Fibroblast of skin of back (primary cell): ENCODE data around the gene SAA1.
A peak's percentile ranks its signal among the peaks of the same experiment; 100 is the strongest.
"Not testable (repeated sequence)": the region's sequence is repeated elsewhere in the genome, so short reads cannot be mapped to it uniquely, and the experiment has no call there.

Experiments used
- DNase-seq: peaks from one replicate; pipeline ENCODE4 v3.0.0-alpha.2; 2013

SAA1 gene

GRCh38 chr11:18261721-18262120 is 4.3 kb upstream of the SAA1 start:
- DNase-seq, result no peak

DNA sequence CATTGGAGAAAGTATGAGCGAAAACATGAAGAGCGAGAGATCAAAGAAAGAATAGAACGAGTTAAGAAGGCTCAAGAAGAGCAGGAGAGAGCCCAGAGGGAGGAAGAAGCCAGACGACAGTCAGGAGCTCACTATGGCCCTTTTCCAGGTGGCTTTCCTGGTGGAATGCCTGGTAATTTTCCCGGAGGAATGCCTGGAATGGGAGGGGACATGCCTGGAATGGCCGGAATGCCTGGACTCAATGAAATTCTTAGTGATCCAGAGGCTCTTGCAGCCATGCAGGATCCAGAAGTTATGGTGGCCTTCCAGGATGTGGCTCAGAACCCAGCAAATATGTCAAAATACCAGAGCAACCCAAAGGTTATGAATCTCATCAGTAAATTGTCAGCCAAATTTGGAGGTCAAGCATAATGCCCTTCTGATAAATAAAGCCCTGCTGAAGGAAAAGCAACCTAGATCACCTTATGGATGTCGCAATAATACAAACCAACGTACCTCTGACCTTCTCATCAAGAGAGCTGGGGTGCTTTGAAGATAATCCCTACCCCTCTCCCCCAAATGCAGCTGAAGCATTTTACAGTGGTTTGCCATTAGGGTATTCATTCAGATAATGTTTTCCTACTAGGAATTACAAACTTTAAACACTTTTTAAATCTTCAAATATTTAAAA is 3.2 kb upstream of the SAA1 start:
- peak; percentile 33 for DNase-seq

DNA sequence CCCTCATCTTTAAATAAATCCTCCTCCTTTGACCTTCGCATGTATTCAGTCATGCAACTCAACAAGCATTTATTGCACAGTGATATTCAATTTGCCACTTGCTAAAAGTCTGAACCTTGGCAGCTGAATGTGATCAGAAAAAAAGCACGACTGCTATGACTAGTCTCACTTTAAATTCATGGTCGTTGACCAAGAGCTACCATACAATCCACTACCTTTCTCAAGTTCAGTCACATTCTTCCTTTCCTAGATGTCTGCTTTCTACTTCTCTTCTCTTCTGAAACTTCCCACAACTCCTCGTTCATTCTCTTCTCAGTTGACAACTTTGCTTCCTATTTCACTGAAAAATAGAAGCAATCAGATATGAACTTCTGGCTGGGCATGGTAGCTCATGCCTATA is 2.0 kb upstream of the SAA1 start:
- DNase-seq, result no peak

GRCh38 chr11:18264677-18265555 is 1.1 kb upstream of the SAA1 start:
- DNase-seq, result no peak

GRCh38 chr11:18267335-18268133 is 1.5 kb downstream of the SAA1 start:
- DNase-seq, result not testable (repeated sequence)

- DNase-seq, result not testable (repeated sequence)
These were observed 3.2 kb downstream of the SAA1 start for GRCh38 chr11:18269252-18269651.

- no peak for DNase-seq
These were observed 4.0 kb downstream of the SAA1 start for GRCh38 chr11:18270102-18270501.

GRCh38 chr11:18271206-18271605 is 5.1 kb downstream of the SAA1 start:
- no peak for DNase-seq

DNA sequence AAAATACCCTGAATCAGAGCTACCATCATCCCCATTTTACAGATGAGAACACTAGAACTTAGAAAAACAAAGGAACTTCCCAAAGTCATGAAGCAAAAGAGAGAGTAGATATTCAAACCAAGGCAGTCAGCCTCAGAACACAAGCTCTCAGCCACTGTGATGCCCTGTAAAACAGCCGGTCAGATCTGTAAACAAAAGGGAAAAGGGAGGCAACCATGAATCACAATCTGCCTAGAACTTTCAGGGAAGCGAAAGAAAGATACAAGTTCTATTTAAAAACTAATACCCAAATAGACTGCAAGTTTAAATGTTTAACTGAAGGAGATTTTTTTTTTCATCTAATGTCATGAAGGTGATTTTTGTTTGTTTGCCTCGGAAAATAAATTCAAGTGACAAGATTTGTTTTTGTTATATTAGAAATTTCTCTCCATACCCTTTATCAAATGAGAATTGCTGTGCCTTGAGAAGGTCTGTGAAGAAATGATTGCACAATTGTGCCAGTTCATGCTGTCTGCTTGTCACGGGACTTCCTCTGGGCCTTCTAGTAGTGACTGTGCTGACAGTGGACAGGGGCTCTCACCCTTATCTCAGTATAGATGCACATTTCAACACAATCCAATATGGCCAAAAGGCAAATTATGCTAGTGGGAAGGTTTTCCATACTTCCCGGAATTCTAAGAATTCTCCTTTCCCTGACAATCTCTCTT is 11.7 kb downstream of the SAA1 start:
- DNase-seq, result no peak

DNA sequence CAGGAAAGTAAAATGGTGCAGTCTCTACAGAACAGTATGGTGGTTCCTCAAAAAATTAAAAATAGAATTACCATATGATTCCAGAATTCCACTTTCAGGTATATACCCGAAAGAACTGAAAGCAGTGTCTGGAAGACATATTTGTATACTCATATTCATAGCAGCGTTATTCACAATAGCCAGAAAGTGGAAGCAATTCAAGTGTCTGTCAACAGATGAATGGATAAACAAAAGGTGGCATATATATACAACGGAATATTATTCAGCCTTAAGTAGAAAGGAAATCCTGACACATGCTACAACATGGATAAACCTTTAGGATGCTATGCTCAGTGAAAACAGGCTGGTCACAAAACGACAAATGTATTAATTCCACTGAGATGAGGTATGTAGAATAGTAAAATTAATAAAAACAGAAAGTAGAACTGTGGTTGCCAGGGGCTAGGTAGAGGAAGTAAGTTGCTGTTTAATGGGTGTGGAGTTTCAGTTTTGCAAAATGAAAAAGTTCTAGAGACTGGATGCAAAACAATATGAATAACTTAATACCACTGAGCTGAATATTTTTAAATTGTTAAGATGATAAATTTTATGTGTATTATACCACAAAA is 14.5 kb downstream of the SAA1 start:
- no peak for DNase-seq

- no peak for DNase-seq
These were observed 16.6 kb downstream of the SAA1 start for GRCh38 chr11:18282626-18283025.

DNA sequence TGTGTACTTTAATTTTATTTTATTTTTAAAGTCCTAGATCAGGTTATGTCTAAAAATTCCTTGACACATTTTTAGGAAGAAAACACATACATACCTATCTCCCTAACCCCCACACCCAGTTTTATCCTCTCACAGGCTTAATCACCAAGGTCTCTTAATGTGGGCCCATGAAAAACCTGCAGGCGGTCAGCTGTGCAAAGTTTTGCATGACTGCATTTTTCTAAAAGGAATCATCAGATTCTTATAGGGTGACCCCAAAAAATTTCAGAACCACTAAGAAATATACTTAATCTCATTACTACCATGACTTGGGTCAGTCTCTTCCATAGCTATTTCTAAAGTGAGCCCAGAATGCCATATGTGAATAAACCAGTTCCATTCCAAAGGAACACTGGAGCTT is 19.8 kb downstream of the SAA1 start:
- DNase-seq, result no peak

GRCh38 chr11:18288911-18289310 is 22.8 kb downstream of the SAA1 start:
- no peak for DNase-seq

- DNase-seq, result no peak
These were observed 28.8 kb downstream of the SAA1 start for GRCh38 chr11:18294862-18295261.

DNA sequence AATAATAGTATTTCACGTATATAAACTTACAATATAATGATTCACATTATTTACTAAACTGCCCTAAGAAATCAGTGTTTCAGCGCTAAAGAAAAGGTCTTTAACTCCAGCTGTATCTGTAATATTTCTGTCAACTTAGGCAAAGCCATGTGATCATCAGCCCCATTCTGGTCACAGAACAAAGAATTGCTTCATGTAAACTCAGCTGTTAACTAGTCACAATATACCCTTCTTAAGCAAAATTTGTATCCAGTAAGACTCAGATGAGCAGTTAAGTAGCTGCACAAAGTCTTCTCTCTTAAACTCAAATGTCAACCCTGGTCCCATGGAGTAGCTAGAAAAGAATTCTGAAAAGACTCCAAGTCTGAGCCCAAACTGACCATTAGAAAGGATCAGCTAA is 29.3 kb downstream of the SAA1 start:
- DNase-seq, result no peak

DNA sequence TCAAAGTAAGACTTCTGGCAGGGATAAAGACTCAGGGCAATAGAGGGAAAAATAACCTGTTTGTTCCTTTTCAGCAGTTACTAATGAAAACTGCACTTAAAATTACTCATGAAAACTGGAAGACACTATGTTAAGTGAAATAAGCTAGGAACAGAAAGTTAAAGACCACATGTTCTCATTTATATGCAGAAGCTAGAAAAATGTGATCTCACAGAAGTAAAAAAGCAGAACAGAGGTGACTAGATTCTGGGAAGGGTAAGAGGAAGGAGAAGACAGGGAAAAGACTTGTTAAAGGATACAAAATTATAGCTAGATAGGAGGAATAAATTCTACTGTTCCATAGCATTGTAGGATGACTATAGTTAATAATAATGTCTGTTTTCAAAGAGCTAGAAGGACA is 33.7 kb downstream of the SAA1 start:
- DNase-seq, result no peak

GRCh38 chr11:18304745-18305144 is 38.7 kb downstream of the SAA1 start:
- DNase-seq, result no peak

DNA sequence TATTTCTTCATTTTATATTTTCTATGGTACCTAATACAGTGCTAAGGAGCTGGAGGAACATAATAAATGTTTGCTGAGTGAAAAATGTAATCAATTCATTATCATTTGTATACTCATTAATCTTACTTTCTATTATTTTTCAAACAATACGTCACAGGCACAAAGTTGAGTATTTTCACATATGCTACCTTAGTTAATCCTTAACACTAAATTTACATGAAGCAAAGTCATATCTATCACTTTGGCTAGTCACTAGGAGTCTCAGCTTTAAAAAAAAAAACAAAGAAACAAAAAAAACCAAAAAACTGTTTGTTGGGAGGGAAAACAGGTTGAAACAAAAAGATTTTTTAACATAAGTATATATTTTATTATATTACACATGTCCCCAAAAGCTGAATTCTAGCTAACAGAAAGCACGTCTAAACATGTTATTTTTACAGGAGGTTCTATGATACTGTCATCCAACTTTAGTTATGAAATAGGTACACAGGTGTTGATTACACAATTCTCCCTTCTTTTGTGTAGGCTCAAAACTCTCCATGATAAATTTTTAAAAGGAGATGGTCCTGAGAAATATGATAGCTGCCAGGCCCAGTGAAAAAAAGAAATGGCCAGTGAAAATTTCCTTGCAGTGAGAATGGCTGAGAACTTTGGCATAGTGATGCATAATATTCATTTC is 41.5 kb downstream of the SAA1 start:
- no peak for DNase-seq

DNA sequence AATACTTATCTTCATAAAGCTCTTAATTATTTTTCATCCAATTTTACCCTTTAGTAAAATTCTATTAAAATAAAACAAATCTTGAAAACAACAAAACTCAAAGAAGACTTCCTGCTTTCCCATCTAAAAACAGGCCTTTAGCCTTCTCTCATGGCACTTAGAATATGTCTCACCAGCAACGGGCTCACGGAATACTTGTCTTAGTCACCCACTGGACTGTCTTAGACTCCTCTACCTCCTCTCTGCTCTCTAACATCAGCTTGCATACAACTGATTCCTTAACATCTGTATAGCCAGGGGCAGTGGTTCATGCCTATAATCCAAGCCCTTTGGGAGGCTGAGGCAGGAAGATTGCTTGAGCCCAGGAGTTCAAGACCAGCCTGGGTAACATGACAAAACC is 42.2 kb downstream of the SAA1 start:
- no peak for DNase-seq

DNA sequence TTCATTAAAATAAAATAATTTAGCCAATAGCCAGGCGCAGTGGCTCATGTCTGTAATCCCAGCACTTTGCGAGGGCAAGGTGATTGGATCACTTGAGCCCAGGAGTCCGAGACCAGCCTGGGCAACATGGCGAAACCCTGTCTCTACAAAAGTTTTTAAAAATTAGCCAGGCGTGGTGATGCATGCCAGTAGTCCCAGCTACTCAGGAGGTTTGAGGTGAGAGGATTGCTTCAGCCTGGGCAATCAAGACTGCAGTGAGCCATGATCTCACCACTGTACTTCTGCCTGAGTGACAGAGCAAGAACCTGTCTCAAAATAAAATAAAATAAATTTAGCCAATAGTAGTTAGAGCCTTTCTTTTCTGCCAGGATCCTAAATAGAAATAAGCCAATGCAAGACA is 43.6 kb downstream of the SAA1 start:
- DNase-seq, result no peak

DNA sequence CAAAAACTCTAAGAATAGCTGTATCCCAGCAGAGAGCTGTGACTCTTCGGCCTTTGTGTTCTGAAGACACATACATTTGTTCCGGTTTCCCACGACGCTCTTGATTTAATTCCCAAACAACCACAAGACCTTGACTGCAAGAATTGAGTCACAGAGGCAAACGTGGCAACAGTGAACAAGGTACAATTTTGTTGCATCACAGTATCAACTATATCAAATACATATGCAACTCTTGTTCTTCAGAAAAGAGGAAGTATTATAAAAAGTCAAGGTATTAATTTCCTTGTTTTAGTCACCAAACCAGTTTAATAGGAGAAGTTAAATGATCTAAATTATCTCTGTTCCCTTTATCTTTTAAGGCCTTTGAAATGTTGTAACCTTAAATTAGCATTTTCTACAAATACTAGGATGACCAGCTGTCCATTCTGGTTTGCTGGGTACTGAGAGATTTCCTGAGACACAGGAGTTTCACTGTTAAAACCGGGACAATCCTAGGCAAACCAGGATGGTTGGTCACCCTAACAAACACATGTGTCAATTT is 44.8 kb downstream of the SAA1 start:
- peak; percentile 28 for DNase-seq
